NCI-H2081 treated with DMSO at 0.1 percent for 48 hours (cell line): ENCODE data around the gene PARP3.
"Not testable (repeated sequence)": the region's sequence is repeated elsewhere in the genome, so short reads cannot be mapped to it uniquely, and the experiment has no call there.

Experiments
- DNase-seq: peaks from one replicate; lab custom pipeline; 2025; lab: John Stamatoyannopoulos, UW

Gene PARP3

GRCh38 chr3:51941798-51942602, at the start of gene PARP3, which contains the start of gene RRP9:
Gene PARP3, plus strand, starts transcription at chr3:51942363. Its CDS starts 993 bp downstream, at chr3:51943356.
Gene RRP9, minus strand, starts transcription at chr3:51941904. Its CDS starts 37 bp downstream, at chr3:51941867.
- peak; percentile 92 for DNase-seq

- no peak for DNase-seq
Observed at GRCh38 chr3:51894391-51894790, 47.8 kb upstream of the PARP3 start.

- no peak for DNase-seq
Observed at GRCh38 chr3:51894939-51895338, 47.2 kb upstream of the PARP3 start.

- no peak for DNase-seq
Observed at GRCh38 chr3:51896607-51897305, 45.4 kb upstream of the PARP3 start.

GRCh38 chr3:51897391-51897790, 44.8 kb upstream of the PARP3 start:
- no peak for DNase-seq

- not testable (repeated sequence) for DNase-seq
Observed at GRCh38 chr3:51900043-51900442, 42.1 kb upstream of the PARP3 start.

- DNase-seq: not testable (repeated sequence)
Observed at GRCh38 chr3:51902361-51902760, 39.8 kb upstream of the PARP3 start.

GRCh38 chr3:51904034-51904823, 37.9 kb upstream of the PARP3 start:
- DNase-seq: no peak

GRCh38 chr3:51908026-51908425, 34.1 kb upstream of the PARP3 start:
- no peak for DNase-seq

GRCh38 chr3:51916418-51916817, 25.7 kb upstream of the PARP3 start:
- no peak for DNase-seq

- no peak for DNase-seq
Observed at GRCh38 chr3:51921081-51921578, 21.0 kb upstream of the PARP3 start.

GRCh38 chr3:51927061-51927977, 14.8 kb upstream of the PARP3 start:
- DNase-seq: no peak

- no peak for DNase-seq
Observed at GRCh38 chr3:51928438-51928837, 13.7 kb upstream of the PARP3 start.

GRCh38 chr3:51928981-51929380, 13.2 kb upstream of the PARP3 start:
- not testable (repeated sequence) for DNase-seq

- no peak for DNase-seq
Observed at GRCh38 chr3:51929420-51930003, 12.7 kb upstream of the PARP3 start.

GRCh38 chr3:51930439-51930838, 11.7 kb upstream of the PARP3 start:
- no peak for DNase-seq

GRCh38 chr3:51931756-51932155, 10.4 kb upstream of the PARP3 start:
- DNase-seq: no peak

GRCh38 chr3:51932471-51933370, 9.4 kb upstream of the PARP3 start:
- DNase-seq: no peak

- no peak for DNase-seq
Observed at GRCh38 chr3:51933471-51934138, 8.6 kb upstream of the PARP3 start.
